Endometrial microvascular endothelial cells (primary cell): ENCODE results near the gene CERS2. TPM values are rescaled to one million over a fixed set of nuclear protein-coding genes. Genes with fewer than 3 reads are reported as not detected.
"Not testable (repeated sequence)": the region's sequence is repeated elsewhere in the genome, so short reads cannot be mapped to it uniquely, and the experiment has no call there.

Source experiments
- in situ Hi-C: cut with HindIII; loops from 2 replicates; pipeline ENCODE4 v1.10.0; 2017; ENCODE audit warnings: low sequenced_read_pairs, low pct_unique_long_range_greater_than_20kb; ENCODE audit errors: inconsistent ontology term
- total RNA-seq: library from RNA; depleted of rRNA; stranded (reverse); fragments of >200 nt; gene quantifications from one replicate; pipeline ENCODE4 v1.2.3, GENCODE V29; 2015; ENCODE audit errors: inconsistent ontology term

CERS2 gene
- total RNA-seq, 1 donor from 2014 or later = 144 TPM

DNA sequence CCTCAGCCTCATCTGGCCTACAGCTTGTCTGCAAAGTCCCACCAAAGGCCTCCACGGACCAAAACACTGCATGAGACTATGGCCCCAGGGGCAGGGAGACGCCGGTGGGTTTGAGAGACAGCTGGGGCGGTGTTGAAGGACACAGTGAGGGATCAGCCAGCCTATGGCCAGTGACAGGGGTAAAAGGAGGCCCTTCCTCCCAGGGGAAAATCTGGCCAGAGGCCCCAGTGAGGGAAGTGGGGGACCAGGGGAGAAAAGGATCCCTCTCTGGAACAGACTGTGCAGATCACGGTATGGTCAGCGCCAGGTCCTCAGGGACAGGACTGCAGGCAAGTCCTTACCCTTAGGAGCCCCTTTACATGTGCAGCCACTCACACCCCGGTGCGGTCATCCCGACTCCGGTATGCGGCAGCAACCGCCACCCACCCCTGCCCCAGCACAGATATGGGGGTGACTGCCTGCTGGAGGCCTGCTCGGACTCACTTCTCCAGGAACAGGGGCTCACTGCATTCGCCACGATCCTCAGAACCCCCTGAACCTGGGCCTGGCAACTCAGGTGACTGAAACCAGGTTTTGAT lies 1.3 kb downstream of the CERS2 start:
- in situ Hi-C loops = no loop called here

GRCh38 chr1:150972417-150972940 lies 2.2 kb downstream of the CERS2 start:
- in situ Hi-C loops = no loop called here

GRCh38 chr1:150971583-150972416 lies 2.8 kb downstream of the CERS2 start:
- in situ Hi-C loops = no loop called here

DNA sequence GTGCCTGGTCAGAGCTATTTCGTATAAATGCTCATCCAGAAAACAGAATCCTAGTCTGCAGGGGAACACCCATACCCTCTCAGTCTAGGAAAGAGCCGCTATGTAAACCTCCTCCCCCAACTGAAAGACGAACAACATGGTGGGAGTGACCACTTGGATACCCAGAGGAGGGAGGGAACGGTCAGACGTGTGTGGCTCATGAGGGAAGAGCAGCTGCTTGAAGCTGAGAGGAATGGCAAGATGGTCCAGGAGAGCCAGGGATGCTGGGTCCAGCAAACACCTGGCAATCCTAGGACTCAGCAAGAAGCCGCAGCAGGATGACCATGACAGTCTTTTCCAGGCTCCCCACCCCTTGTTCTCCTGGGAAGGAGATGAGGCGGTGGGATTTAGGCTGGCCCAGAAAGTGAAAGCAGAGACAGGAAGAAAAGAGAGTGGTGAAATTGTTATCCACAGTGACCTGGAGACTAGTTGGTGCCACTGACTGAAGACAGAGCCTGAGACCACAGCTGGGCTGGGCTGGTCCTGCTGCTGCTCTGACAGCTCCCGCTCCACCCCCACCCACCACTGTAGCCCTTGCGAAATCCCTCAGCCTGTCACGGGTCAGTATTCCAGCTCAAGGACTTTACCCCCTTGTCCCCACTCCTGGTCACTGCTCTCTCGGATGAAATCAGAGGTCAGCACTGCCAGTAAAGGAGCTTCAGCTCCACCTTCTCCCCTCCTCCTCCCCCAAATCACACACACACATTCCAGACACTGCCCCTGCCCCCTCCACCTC lies 3.6 kb downstream of the CERS2 start:
- in situ Hi-C loops = no loop called here

- in situ Hi-C loops = no loop called here
Observed at GRCh38 chr1:150969626-150970025, 5.0 kb downstream of the CERS2 start.

- in situ Hi-C loops = no loop called here
Observed at GRCh38 chr1:150968491-150968890, 6.1 kb downstream of the CERS2 start.

DNA sequence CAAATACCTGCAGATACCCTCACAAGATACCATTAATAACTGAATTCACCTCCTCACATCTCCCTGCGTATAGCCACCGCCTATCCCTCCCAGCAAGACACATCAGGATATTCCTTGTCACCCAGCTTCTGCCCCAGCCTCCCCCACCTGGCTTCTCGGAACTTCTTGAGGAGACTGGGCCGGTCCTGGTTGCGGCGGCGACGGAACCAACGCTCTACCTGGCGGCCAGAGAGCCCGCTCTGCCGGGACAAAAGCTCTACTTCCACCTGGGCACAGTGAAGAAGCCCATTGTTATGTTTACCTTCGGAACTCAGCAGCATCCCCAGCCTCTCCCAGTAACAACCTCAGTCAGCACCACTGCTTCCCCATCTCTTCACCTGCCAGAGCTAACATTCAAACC lies 6.7 kb downstream of the CERS2 start:
- in situ Hi-C loops = no loop called here

DNA sequence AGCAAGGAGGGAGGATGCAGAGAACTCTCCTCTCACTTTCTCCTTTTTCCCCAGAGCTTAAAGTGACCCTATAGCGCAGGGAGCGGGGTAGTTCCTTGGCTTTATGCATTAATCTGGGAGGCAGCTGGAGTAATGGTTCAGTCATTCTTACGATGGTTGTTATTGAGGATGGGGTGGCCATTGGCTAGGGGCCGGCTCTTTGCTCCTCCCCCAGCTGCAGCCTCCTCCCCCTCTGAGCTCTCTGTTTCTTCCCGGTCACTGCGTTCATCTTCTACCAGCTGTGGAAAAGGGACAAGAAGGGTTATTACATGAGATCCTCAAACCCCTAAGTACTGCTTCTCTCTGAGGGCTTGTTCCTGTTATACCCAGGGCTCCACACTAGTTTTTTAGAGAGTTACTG lies 8.6 kb downstream of the CERS2 start:
- in situ Hi-C loops = no loop called here

DNA sequence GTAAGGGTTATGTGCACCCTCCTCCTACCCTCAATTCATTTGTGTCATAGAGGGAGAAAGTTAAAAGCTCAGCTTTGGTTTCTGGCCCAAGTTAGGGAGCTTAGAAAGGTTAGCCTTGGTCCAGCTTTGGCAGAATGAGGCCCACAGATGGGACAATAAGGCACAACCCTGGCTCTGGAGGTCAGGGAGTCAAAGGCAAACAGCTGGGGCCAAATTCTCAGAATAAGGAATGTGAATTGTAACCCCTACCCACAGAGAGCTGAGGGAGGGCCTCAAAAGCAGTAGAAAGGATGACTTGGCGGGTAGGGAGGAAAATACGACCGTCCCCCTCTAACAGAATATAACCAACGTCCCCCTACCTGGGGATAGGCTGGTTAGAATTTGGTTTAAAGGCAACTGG lies 9.0 kb downstream of the CERS2 start:
- in situ Hi-C loops = no loop called here

- in situ Hi-C loops = no loop called here
Observed at GRCh38 chr1:150964164-150964489, 10.5 kb downstream of the CERS2 start.

DNA sequence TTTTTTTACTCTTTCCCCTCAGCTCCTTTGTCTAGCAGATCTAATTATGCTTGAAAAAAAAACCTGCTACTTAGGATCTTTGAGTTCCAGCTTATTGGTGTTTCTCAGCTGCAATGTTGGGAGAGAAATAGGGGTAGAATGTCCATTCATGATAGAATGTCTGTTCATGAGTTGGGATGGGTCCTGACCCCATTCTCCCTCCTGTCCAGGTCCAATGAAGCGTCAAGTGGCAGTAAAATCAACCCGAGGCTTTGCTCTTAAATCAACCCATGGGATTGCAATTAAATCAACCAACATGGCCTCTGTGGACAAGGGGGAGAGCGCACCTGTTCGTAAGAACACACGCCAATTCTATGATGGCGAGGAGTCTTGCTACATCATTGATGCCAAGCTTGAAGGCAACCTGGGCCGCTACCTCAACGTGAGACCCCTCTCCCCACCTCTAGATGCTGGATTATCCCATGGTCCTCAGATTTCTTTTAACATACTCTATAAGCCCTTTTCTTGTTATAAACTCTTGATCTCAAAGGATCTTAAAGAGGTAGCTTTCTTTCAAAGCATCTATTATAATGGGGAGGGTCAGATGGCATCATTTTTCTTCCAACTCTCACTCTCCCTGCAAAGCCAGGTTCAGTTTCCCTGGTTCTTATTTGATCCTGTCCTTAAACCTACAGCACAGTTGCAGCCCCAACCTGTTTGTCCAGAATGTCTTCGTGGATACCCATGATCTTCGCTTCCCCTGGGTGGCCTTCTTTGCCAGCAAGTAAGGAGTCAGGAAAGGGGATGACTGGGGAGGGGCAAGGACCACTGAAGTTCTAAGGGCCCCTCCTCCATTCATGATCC lies 11.1 kb downstream of the CERS2 start:
- in situ Hi-C loops = no loop called here

DNA sequence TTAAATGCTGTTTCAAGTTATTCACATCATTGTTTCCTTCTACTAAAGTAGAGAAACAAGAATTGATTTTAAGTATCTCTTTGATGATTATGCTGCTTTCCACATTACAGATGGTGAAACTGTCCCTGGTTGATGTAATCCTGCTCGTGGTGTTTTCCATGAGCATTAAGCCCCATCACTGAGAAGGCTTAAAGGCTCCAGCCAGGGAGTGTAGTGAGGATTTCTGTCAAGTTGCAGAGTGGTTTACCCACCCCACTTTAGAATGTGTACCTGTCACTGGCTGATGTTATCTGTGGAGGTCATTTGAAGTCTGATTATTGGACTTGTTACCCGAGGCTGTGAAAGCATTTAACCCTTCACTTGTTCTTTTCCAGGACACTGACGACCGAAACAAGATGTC lies 12.9 kb downstream of the CERS2 start:
- in situ Hi-C loops = no loop called here

DNA sequence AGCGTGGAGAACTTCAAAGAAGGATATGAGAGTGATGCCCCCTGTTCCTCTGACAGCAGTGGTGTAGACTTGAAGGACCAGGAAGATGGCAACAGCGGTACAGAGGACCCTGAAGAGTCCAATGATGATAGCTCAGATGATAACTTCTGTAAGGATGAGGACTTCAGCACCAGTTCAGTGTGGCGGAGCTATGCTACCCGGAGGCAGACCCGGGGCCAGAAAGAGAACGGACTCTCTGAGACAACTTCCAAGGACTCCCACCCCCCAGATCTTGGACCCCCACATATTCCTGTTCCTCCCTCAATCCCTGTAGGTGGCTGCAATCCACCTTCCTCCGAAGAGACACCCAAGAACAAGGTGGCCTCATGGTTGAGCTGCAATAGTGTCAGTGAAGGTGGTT lies 14.0 kb downstream of the CERS2 start:
- in situ Hi-C loops = no loop called here

- in situ Hi-C loops = no loop called here
Observed at GRCh38 chr1:150957666-150958065, 17.0 kb downstream of the CERS2 start.

DNA sequence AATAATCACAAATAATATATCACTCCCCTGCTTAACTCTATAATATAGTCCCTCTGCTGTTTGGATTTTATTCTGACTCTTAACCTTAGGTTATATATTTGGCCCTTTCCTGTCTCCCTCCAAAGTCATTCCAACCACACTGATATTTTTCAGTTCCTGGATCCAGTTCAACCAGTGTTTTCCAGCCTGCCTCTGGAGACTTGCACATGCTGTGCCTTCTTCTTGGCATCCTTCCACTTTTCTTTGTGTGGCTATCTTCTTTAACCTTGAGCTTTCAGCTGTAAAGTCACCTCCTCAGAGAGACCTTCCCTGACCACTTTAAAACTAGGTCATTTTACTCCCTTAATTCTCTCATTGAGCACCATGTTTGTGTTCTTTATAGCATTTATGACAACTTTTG lies 19.4 kb downstream of the CERS2 start:
- in situ Hi-C loops = no loop called here

DNA sequence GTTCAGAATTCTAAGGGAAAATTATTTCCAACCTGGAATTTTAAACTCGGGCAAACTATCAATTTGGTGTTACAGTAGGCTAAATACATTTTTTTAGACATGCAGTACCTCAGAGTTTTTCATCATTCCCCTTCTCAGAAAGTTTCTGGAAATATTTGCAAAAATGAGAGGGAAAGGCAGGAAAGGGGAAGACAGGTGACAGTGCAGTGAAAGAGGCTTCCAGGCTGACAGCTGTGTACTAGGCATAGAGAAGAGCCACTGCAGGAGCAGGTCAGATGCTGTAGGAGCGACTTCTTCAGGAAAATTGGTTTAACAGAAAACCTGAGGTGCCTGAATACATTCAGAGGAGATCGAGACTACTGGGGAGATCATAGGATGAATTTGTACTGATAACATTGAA lies 19.9 kb downstream of the CERS2 start:
- in situ Hi-C loops = no loop called here

- in situ Hi-C loops = no loop called here
Observed at GRCh38 chr1:150944856-150945255, 29.8 kb downstream of the CERS2 start.

DNA sequence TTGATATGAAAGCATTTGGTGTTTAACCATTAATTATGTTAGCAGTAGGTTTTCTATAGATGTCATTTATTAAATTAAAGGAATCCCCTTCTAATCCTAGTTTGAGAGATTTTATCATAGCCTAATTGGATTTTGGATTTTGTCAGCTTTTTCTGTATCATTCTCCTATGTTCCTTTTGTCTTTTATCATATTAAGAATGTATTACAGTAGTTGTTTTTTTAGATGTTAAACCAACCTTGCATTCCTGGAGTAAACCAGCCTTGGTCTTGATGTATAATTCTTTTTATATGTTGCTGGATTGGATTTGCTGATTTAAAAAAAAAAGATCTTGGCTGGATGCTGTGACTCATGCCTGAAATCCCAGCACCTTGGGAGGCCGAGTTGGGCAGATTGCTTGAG lies 42.9 kb downstream of the CERS2 start:
- in situ Hi-C loops = no loop called here

DNA sequence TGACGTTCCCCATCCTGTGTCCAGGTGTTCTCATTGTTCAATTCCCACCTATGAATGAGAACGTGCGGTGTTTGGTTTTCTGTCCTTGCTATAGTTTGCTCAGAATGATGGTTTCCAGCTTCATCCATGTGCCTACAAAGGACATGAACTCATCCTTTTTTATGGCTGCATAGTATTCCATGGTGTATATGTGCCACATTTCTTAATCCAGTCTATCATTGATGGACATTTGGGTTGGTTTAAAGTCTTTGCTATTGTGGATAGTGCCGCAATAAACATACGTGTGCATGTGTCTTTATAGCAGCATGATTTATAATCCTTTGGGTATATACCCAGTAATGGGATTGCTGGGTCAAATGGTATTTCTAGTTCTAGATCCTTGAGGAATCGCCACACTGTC lies 45.9 kb downstream of the CERS2 start:
- in situ Hi-C loops = not testable (repeated sequence)
